HG02884 (cell line): ENCODE results near the gene EIF2S3.

Experiments
- ATAC-seq: cut with Tn5 transposase; IDR thresholded peaks from one replicate; pipeline ENCODE4 v1.9.1; 2021; ENCODE audit warnings: mild to moderate bottlenecking, moderate library complexity; ENCODE audit not compliant: unreplicated experiment

EIF2S3 gene

DNA sequence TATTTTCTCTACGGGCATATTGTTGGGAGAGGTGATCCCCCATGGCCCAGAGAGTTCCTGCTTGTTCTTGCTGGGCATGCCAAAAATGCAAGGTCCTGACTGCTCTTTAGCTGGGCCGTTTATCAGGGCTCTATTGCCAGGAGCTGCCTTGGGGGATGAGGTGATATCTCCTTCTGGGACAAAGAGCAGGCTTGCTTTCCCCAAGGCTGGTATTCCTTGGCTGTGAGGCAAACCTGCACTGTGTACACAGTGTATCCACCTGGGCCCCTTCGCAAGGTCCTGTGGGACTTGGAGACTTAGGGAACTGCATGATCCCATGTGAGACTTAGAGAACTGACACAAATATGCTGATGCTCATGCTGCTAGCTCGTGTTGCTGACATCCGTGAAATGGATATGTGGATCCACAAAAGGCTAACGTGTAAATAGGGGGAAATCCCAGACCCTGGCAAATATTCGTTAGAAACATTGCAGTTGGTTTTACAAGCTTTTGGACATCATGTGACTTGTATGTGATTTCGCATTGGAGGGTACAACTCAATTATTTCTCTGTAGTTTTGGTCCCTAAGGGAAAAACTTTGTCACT is 70.4 kb downstream of the EIF2S3 start:
- no peak for ATAC-seq
